OCI-LY3 (cell line): Measurements from ENCODE around the gene FUZ.

ENCODE experiments used
- H2AFZ ChIP-seq: fragments of 200-600, 300-600 bp; shearing (Covaris generic); 2 replicates; pipeline ENCODE4 v1.6.0; 2014; ENCODE audit warnings: antibody characterized with exemption, low read depth, low read length
- H3K27ac ChIP-seq: fragments of 200-600, 300-600 bp; sonication (generic); 2 replicates; pipeline ENCODE4 v1.5.1; 2014; ENCODE audit warnings: mild to moderate bottlenecking, low read length, moderate library complexity, mixed read lengths
- H3K27me3 ChIP-seq: fragments of 200-600, 300-600 bp; sonication (generic); 2 replicates; pipeline ENCODE4 v1.6.1; 2014; ENCODE audit warnings: low read depth, low read length, mixed read lengths
- H3K36me3 ChIP-seq: fragments of 200-600, 300-600 bp; sonication (generic); replicated peaks from 2 replicates; pipeline ENCODE3; 2014; ENCODE audit warnings: low read depth, low read length, mixed read lengths
- H3K4me1 ChIP-seq: fragments of 300-600, 200-600 bp; sonication (generic); 2 replicates; pipeline ENCODE4 v1.6.1; 2014; ENCODE audit warnings: low read length, mixed read lengths
- H3K4me2 ChIP-seq: fragments of 200-600, 300-600 bp; sonication (generic); 2 replicates; pipeline ENCODE4 v1.6.1; 2014; ENCODE audit warnings: low read length, mixed read lengths
- H3K4me3 ChIP-seq: fragments of 300-600, 200-600 bp; sonication (generic); 2 replicates; pipeline ENCODE4 v1.5.1; 2014; ENCODE audit warnings: antibody characterized with exemption, mild to moderate bottlenecking, low read length, moderate library complexity
- H3K79me2 ChIP-seq: fragments of 300-600, 200-600 bp; shearing (Covaris generic); 2 replicates; pipeline ENCODE4 v1.6.1; 2014; ENCODE audit warnings: mild to moderate bottlenecking, low read length, mixed read lengths
- H3K9ac ChIP-seq: fragments of 300-600, 200-600 bp; shearing (Covaris generic); 2 replicates; pipeline ENCODE4 v1.6.0; 2014; ENCODE audit warnings: mild to moderate bottlenecking, low read length, moderate library complexity
- H3K9me3 ChIP-seq: fragments of 200-600, 300-600 bp; shearing (Covaris generic); 2 replicates; pipeline ENCODE4 v1.6.1; 2014; ENCODE audit warnings: low read length, mixed read lengths; ENCODE audit not compliant: insufficient read depth
- H4K20me1 ChIP-seq: fragments of 200-600, 300-600 bp; sonication (generic); 2 replicates; pipeline ENCODE4 v1.6.1; 2016; ENCODE audit warnings: low read length, mixed read lengths; ENCODE audit not compliant: insufficient read depth
- EZH2phosphoT487 ChIP-seq: fragments of 200-600 bp; shearing (Covaris generic); IDR thresholded peaks from 2 replicates; pipeline ENCODE4 v1.6.1; 2018; ENCODE audit warnings: antibody characterized with exemption, mixed run types, low read depth
- TF ChIP-seq, protein P1 (sequence below): fragments of 200-600, 300-600 bp; sonication (generic); IDR thresholded peaks from 2 replicates; pipeline ENCODE4 v1.5.1; 2014; ENCODE audit warnings: antibody characterized with exemption, low read length, low read depth

The FUZ gene

DNA sequence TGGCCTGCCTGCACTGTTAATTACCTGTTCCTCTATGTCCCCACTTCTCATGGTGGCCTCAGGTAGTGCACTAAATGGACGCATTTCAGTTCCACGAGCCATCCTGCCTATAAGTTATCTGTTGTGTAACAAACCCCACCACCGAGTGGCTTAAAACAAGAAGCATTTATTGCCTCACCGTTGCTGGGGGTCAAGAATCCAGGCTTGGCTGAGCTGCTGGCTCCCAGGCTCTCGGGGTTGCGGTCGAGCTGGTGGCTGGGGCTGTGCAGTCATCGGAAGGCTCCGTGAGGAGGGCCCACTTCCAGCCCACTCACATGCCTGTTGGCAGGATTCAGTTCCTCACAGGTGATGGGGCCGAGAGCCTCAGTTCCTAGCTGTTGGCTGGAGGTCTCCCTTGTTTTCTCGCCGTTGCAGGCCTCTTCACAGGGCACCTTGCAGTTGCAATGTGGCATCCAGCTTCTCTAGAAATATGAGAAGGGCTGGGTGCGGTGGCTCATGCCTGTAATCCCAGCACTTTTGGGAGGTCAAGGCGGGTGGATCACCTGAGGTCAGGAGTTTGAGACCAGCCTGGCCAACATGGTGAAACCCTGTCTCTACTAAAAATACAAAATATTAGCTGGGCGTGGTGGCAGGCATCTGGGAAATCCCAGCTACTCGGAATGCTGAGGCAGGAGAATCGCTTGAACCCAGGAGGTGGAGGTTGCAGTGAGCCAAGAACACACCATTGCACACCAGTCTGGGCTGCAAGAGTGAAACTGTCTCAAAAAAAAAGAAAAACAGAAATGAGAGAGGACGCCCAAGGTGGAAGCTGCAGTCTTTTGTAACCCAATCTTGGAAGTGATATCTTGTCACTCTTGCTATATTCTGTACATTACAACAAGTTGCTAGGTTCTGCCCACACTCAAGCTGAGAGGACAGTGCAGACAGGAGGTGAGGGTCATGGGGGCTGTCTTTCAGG is 31.3 kb upstream of the FUZ start:
- Histone ChIP-seq H3K27me3 (no peaks in the 10 kb centered on the region), H3K79me2 (no peaks in the 10 kb centered on the region), H3K9ac (no peak overlapping the region), H3K36me3 (peaks cover 22% of the 10 kb centered on the region), H3K4me3 (no peak overlapping the region), H3K9me3 (peaks cover 7% of the 10 kb centered on the region), H3K4me1 (peaks cover 19% of the 10 kb centered on the region), H4K20me1 (no peaks in the 10 kb centered on the region), H3K27ac (no peak overlapping the region), H3K4me2 (no peak overlapping the region), H2AFZ (no peak overlapping the region)
- TF ChIP-seq, protein P1, sequence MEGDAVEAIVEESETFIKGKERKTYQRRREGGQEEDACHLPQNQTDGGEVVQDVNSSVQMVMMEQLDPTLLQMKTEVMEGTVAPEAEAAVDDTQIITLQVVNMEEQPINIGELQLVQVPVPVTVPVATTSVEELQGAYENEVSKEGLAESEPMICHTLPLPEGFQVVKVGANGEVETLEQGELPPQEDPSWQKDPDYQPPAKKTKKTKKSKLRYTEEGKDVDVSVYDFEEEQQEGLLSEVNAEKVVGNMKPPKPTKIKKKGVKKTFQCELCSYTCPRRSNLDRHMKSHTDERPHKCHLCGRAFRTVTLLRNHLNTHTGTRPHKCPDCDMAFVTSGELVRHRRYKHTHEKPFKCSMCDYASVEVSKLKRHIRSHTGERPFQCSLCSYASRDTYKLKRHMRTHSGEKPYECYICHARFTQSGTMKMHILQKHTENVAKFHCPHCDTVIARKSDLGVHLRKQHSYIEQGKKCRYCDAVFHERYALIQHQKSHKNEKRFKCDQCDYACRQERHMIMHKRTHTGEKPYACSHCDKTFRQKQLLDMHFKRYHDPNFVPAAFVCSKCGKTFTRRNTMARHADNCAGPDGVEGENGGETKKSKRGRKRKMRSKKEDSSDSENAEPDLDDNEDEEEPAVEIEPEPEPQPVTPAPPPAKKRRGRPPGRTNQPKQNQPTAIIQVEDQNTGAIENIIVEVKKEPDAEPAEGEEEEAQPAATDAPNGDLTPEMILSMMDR = no peak
- TF ChIP-seq EZH2phosphoT487 = no peak

DNA sequence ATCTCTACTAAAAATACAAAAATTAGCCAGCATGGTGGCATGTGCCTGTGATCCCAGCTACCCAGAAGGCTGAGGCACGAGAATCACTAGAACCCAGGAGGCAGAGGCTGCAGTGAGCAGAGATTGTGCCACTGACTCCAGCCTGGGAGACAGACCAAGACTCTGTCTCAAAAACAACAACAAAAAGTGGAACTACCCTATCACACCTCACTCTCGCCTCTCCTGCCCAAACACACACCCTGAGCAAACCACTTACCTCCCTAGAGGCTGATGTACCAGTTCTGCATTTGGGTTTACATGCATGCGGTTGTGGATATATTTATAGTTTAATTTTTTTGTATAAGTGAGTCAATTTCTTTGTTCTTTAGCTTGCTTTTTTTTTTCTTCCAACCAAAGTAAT is 30.2 kb upstream of the FUZ start:
- Histone ChIP-seq H3K9me3 (no peaks in the 10 kb centered on the region), H3K4me2 (no peak overlapping the region), H2AFZ (no peak overlapping the region)

DNA sequence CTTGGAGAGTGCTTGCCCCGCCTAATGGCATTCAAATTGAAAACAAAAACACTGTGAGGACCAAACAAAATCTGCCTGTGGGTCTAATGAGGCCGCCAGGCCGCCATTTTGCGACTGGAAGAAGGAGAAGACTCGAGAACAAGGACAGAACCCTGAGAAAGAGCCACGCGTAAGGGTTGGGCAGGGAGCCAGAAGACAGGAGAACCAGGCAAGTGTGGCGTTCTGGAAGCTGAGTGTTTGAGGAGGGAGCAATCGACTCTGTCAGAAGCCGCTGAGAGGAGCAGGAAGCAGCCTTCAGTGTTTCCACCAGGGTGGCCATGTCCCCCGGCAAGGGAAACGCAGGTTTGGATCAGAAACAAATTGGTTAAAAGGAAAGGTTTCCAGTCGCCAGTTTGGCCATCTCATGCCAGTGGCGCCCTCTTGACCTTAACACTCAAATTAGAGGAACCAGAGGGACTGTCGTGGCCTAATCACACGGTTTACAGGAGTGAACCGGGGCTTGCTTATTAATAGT is 27.7 kb upstream of the FUZ start:
- Histone ChIP-seq H3K9ac (no peak overlapping the region), H3K36me3 (peaks cover 49% of the 10 kb centered on the region), H3K4me1 (peaks cover 3% of the 10 kb centered on the region; the same call in 1 of the 2 replicates), H4K20me1 (peaks cover 4% of the 10 kb centered on the region; the same call in 1 of the 2 replicates), H3K9me3 (no peaks in the 10 kb centered on the region), H3K79me2 (no peaks in the 10 kb centered on the region), H2AFZ (no peak overlapping the region), H3K4me3 (no peak overlapping the region), H3K27me3 (no peaks in the 10 kb centered on the region), H3K27ac (no peak overlapping the region), H3K4me2 (no peak overlapping the region)
- TF ChIP-seq EZH2phosphoT487 = no peak
- TF ChIP-seq, protein P1 = no peak

More for the DNA sequence above, 30.2 kb upstream of the FUZ start:
- Histone ChIP-seq H3K4me3 (no peak overlapping the region), H3K79me2 (no peaks in the 10 kb centered on the region), H4K20me1 (no peaks in the 10 kb centered on the region), H3K4me1 (peaks cover 7% of the 10 kb centered on the region), H3K27me3 (no peaks in the 10 kb centered on the region), H3K36me3 (peaks cover 26% of the 10 kb centered on the region), H3K9ac (no peak overlapping the region), H3K27ac (no peak overlapping the region)
- TF ChIP-seq EZH2phosphoT487 = no peak
- TF ChIP-seq, protein P1 = no peak

DNA sequence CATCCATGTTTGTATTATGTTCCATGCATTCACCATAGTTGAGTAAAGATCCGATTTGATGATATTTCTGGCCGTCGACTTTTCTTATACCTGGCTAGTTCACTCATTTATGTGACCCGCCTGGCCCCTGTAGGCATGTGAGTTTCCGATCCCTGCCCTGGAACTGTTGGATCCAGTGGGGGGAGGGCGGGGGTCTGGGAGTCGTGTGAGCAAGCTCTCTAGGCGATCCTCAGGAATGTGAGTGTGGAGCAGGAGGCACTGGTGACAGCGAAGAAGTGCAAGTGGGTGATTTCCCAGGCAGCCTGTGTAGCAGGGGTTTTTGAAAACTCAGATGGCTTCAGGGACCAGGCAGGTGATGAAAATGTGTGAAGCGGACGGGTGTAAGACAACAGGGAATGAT is 27.2 kb upstream of the FUZ start:
- peaks cover 50% of the 10 kb centered on the region for H3K36me3 ChIP-seq
- H3K27ac ChIP-seq = no peak overlapping the region

More for the DNA sequence above, 27.2 kb upstream of the FUZ start:
- Histone ChIP-seq H3K9me3 (no peaks in the 10 kb centered on the region), H3K4me1 (peaks cover 3% of the 10 kb centered on the region; the same call in 1 of the 2 replicates), H3K4me3 (no peak overlapping the region), H3K4me2 (no peak overlapping the region), H3K27me3 (no peaks in the 10 kb centered on the region), H4K20me1 (peaks cover 4% of the 10 kb centered on the region; the same call in 1 of the 2 replicates), H3K9ac (no peak overlapping the region), H2AFZ (no peak overlapping the region), H3K79me2 (no peaks in the 10 kb centered on the region)
- no peak for TF ChIP-seq EZH2phosphoT487
- TF ChIP-seq, protein P1 = no peak
